ENCODE data around the gene PRDM11.

DNA sequence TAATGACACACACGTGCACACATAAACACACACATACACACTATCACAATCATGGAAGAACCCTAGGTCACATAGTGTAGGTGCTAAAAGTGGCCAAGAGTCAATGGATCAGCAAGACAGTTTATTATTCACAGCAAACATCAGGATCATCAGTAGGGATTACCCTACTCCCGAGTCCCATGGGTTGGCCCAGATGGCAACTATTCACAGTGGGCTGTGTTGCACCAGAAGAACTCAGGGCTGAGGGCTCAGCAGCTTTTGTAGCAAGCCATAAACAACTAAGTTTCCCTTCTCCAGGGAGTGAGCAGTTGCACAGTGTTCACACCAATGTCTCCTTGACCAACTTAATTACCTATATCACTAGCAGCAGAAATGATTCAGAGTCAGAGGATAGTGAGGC is 20.8 kb downstream of the PRDM11 start:
- no peak for TF ChIP-seq POLR2A (IDR thresholded peaks at IDR 0.05; ENCODE audit: low read depth, low read length)
- TF ChIP-seq BHLHE40 (IDR thresholded peaks at IDR 0.05; ENCODE audit: low read depth, low read length), result no peak
- TF ChIP-seq CTCF (conservative IDR thresholded peaks at IDR 0.05; ENCODE audit: low read depth, low read length), result no peak
- TF ChIP-seq, protein P1, sequence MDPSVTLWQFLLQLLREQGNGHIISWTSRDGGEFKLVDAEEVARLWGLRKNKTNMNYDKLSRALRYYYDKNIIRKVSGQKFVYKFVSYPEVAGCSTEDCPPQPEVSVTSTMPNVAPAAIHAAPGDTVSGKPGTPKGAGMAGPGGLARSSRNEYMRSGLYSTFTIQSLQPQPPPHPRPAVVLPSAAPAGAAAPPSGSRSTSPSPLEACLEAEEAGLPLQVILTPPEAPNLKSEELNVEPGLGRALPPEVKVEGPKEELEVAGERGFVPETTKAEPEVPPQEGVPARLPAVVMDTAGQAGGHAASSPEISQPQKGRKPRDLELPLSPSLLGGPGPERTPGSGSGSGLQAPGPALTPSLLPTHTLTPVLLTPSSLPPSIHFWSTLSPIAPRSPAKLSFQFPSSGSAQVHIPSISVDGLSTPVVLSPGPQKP (IDR thresholded peaks at IDR 0.05; ENCODE audit: borderline replicate concordance, low read depth, low read length), result no peak
- no peak for TF ChIP-seq CEBPB (IDR thresholded peaks at IDR 0.05; ENCODE audit: low read depth, low read length)
- no peak for TF ChIP-seq RAD21 (IDR thresholded peaks at IDR 0.05; ENCODE audit: low read length)
- no peak for TF ChIP-seq MAFK (IDR thresholded peaks at IDR 0.05; ENCODE audit: low read depth, low read length)
